ENCODE results near the gene CAPZB. TPM values are rescaled to one million over a fixed set of nuclear protein-coding genes. Genes with fewer than 3 reads are reported as not detected.
"Not testable (repeated sequence)": the region's sequence is repeated elsewhere in the genome, so short reads cannot be mapped to it uniquely, and the experiment has no call there.

The CAPZB gene
- total RNA-seq, 1 donor from 2014 or later: 189 TPM

GRCh38 chr1:19505693-19506457 is 20.5 kb upstream of the CAPZB start:
- Mint-ChIP-seq H3K9me3 (ENCODE audit: low read depth) (no peaks in the 10 kb centered on the region), H3K27me3 (peaks cover 56% of the 10 kb centered on the region), H3K4me3 (ENCODE audit: low read depth) (no peak overlapping the region), H3K4me1 (ENCODE audit: low read depth) (peaks cover 9% of the 10 kb centered on the region), H3K27ac (no peak overlapping the region), H3K36me3 (ENCODE audit: insufficient read depth) (no peaks in the 10 kb centered on the region)
- TF ChIP-seq CTCF (IDR thresholded peaks at IDR 0.05; ENCODE audit: unreplicated experiment): no peak
- DNase-seq (ENCODE audit: low spot score, unreplicated experiment): no peak

GRCh38 chr1:19504796-19505692 is 19.7 kb upstream of the CAPZB start:
- peaks cover 9% of the 10 kb centered on the region for H3K4me1 Mint-ChIP-seq (ENCODE audit: low read depth)
- no peak overlapping the region for H3K27ac Mint-ChIP-seq

GRCh38 chr1:19502284-19502683 is 16.9 kb upstream of the CAPZB start:
- H3K27me3 Mint-ChIP-seq: peaks cover 54% of the 10 kb centered on the region
- H3K4me3 Mint-ChIP-seq (ENCODE audit: low read depth); H3K9me3 Mint-ChIP-seq (ENCODE audit: low read depth); H3K27ac Mint-ChIP-seq; H3K4me1 Mint-ChIP-seq (ENCODE audit: low read depth); H3K36me3 Mint-ChIP-seq (ENCODE audit: insufficient read depth); DNase-seq (ENCODE audit: low spot score, unreplicated experiment): not testable (repeated sequence)

More at GRCh38 chr1:19504796-19505692, 19.7 kb upstream of the CAPZB start:
- no peak for TF ChIP-seq CTCF (IDR thresholded peaks at IDR 0.05; ENCODE audit: unreplicated experiment)
- Mint-ChIP-seq H3K9me3 (ENCODE audit: low read depth) (no peaks in the 10 kb centered on the region), H3K36me3 (ENCODE audit: insufficient read depth) (no peaks in the 10 kb centered on the region), H3K4me3 (ENCODE audit: low read depth) (no peak overlapping the region), H3K27me3 (peaks cover 59% of the 10 kb centered on the region)
- DNase-seq (ENCODE audit: low spot score, unreplicated experiment): no peak

- H3K36me3 Mint-ChIP-seq (ENCODE audit: insufficient read depth); H3K4me3 Mint-ChIP-seq (ENCODE audit: low read depth); H3K4me1 Mint-ChIP-seq (ENCODE audit: low read depth); H3K9me3 Mint-ChIP-seq (ENCODE audit: low read depth); DNase-seq (ENCODE audit: low spot score, unreplicated experiment); H3K27ac Mint-ChIP-seq: not testable (repeated sequence)
- peaks cover 47% of the 10 kb centered on the region for H3K27me3 Mint-ChIP-seq
Observed at GRCh38 chr1:19499887-19500286, 14.5 kb upstream of the CAPZB start.

- DNase-seq (ENCODE audit: low spot score, unreplicated experiment); H3K4me1 Mint-ChIP-seq (ENCODE audit: low read depth); H3K36me3 Mint-ChIP-seq (ENCODE audit: insufficient read depth); H3K27ac Mint-ChIP-seq; H3K9me3 Mint-ChIP-seq (ENCODE audit: low read depth); H3K4me3 Mint-ChIP-seq (ENCODE audit: low read depth): not testable (repeated sequence)
- peaks cover 50% of the 10 kb centered on the region for H3K27me3 Mint-ChIP-seq
Observed at GRCh38 chr1:19497443-19497842, 12.1 kb upstream of the CAPZB start.

GRCh38 chr1:19496527-19496874 is 11.2 kb upstream of the CAPZB start:
- Mint-ChIP-seq H3K4me1 (ENCODE audit: low read depth) (no peaks in the 10 kb centered on the region), H3K27me3 (peaks cover 53% of the 10 kb centered on the region), H3K27ac (no peak overlapping the region), H3K9me3 (ENCODE audit: low read depth) (peaks cover 4% of the 10 kb centered on the region), H3K36me3 (ENCODE audit: insufficient read depth) (no peaks in the 10 kb centered on the region), H3K4me3 (ENCODE audit: low read depth) (no peak overlapping the region)
- TF ChIP-seq CTCF (IDR thresholded peaks at IDR 0.05; ENCODE audit: unreplicated experiment): no peak
- DNase-seq (ENCODE audit: low spot score, unreplicated experiment): no peak

All from progenitor cell of endocrine pancreas (in vitro differentiated cells).